Measurements from ENCODE around the gene HOXA13.

GRCh38 chr7:27171637-27172314 is 28.1 kb downstream of the HOXA13 start:
- TF ChIP-seq CTCF (IDR thresholded peaks at IDR 0.05): no peak
- no peak for TF ChIP-seq POLR2A (IDR thresholded peaks at IDR 0.05)
- TF ChIP-seq EP300 (IDR thresholded peaks at IDR 0.05): no peak
- no peak for TF ChIP-seq POLR2AphosphoS5 (IDR thresholded peaks at IDR 0.05)

Data from upper lobe of left lung (tissue), 4 donors.